Liver (tissue), 3 donors: ENCODE data around the gene EIF4G2.

Experiments
- TF ChIP-seq, protein P1 (sequence below): fragments of 150-350 bp; IDR thresholded peaks from 2 replicates; pipeline ENCODE4 v1.5.1; 2017; ENCODE audit warnings: improper control_type of control experiment, low read depth, low read length; ENCODE audit not compliant: missing input control
- TF ChIP-seq, protein P2 (sequence below): IDR thresholded peaks from 2 replicates; pipeline ENCODE4 v1.6.1; 2016; ENCODE audit warnings: antibody characterized with exemption
- TF ChIP-seq, protein P3 (sequence below): IDR thresholded peaks from 2 replicates; pipeline ENCODE4 v1.6.1; 2016; ENCODE audit warnings: antibody characterized with exemption, mild to moderate bottlenecking
- TF ChIP-seq, protein P4 (sequence below): IDR thresholded peaks from 2 replicates; pipeline ENCODE4 v1.6.1; 2016; ENCODE audit warnings: antibody characterized with exemption
- donor health status: healthy.
- donor health status: healthy.

DNA sequence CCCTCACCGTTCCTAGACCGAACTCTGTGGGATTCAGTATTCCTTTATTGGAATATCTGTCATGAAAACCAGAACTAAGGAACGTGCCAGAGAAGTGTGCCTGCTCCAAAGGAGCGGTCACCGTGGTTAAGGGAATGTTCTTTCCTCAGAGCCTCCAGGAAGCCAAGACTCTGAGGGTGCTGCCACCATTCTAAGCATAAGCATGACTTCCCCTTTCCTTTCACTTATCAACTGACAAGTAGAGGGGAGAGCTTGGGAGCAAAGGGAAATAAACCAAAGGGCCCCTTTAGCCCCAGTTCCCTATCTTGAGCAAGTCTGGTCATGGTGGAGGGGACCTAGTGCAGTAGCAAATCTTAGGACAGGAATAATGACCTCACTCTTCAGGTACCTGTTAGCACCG is 30.9 kb downstream of the EIF4G2 start:
- TF ChIP-seq, protein P1, sequence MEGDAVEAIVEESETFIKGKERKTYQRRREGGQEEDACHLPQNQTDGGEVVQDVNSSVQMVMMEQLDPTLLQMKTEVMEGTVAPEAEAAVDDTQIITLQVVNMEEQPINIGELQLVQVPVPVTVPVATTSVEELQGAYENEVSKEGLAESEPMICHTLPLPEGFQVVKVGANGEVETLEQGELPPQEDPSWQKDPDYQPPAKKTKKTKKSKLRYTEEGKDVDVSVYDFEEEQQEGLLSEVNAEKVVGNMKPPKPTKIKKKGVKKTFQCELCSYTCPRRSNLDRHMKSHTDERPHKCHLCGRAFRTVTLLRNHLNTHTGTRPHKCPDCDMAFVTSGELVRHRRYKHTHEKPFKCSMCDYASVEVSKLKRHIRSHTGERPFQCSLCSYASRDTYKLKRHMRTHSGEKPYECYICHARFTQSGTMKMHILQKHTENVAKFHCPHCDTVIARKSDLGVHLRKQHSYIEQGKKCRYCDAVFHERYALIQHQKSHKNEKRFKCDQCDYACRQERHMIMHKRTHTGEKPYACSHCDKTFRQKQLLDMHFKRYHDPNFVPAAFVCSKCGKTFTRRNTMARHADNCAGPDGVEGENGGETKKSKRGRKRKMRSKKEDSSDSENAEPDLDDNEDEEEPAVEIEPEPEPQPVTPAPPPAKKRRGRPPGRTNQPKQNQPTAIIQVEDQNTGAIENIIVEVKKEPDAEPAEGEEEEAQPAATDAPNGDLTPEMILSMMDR = no peak
- TF ChIP-seq, protein P2, sequence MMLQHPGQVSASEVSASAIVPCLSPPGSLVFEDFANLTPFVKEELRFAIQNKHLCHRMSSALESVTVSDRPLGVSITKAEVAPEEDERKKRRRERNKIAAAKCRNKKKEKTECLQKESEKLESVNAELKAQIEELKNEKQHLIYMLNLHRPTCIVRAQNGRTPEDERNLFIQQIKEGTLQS = no peak
- TF ChIP-seq, protein P3, sequence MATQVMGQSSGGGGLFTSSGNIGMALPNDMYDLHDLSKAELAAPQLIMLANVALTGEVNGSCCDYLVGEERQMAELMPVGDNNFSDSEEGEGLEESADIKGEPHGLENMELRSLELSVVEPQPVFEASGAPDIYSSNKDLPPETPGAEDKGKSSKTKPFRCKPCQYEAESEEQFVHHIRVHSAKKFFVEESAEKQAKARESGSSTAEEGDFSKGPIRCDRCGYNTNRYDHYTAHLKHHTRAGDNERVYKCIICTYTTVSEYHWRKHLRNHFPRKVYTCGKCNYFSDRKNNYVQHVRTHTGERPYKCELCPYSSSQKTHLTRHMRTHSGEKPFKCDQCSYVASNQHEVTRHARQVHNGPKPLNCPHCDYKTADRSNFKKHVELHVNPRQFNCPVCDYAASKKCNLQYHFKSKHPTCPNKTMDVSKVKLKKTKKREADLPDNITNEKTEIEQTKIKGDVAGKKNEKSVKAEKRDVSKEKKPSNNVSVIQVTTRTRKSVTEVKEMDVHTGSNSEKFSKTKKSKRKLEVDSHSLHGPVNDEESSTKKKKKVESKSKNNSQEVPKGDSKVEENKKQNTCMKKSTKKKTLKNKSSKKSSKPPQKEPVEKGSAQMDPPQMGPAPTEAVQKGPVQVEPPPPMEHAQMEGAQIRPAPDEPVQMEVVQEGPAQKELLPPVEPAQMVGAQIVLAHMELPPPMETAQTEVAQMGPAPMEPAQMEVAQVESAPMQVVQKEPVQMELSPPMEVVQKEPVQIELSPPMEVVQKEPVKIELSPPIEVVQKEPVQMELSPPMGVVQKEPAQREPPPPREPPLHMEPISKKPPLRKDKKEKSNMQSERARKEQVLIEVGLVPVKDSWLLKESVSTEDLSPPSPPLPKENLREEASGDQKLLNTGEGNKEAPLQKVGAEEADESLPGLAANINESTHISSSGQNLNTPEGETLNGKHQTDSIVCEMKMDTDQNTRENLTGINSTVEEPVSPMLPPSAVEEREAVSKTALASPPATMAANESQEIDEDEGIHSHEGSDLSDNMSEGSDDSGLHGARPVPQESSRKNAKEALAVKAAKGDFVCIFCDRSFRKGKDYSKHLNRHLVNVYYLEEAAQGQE = no peak
- TF ChIP-seq, protein P4, sequence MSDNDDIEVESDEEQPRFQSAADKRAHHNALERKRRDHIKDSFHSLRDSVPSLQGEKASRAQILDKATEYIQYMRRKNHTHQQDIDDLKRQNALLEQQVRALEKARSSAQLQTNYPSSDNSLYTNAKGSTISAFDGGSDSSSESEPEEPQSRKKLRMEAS = no peak
